Smooth muscle cell (in vitro differentiated cells): ENCODE data around the gene C1R. TPM values are rescaled to one million over a fixed set of nuclear protein-coding genes. Genes with fewer than 3 reads are reported as not detected.

Experiments
- DNase-seq: peaks from one replicate; lab custom pipeline; 2025; ENCODE audit not compliant: unreplicated experiment; lab: John Stamatoyannopoulos, UW
- H2AFZ ChIP-seq: fragments of 200-600 bp; sonication (generic); 2 replicates; pipeline ENCODE4 v1.6.0; 2016; ENCODE audit warnings: antibody characterized with exemption, low read depth, mild to moderate bottlenecking
- H3F3A ChIP-seq: fragments of 200-600 bp; sonication (generic); 2 replicates; pipeline ENCODE4 v1.6.0; 2017; ENCODE audit warnings: antibody characterized with exemption, low read depth
- H3K27ac ChIP-seq: fragments of 200-600 bp; sonication (generic); 2 replicates; pipeline ENCODE4 v1.5.1; 2016; ENCODE audit warnings: low read depth, mild to moderate bottlenecking
- H3K27me3 ChIP-seq: fragments of 200-600 bp; sonication (generic); 2 replicates; pipeline ENCODE4 v1.6.1; 2016; ENCODE audit warnings: low read depth, mild to moderate bottlenecking
- H3K36me3 ChIP-seq: fragments of 200-600 bp; sonication (generic); 2 replicates; pipeline ENCODE4 v1.5.1; 2016; ENCODE audit warnings: low read depth
- H3K4me1 ChIP-seq: fragments of 200-600 bp; sonication (generic); 2 replicates; pipeline ENCODE4 v1.5.1; 2016; ENCODE audit warnings: low read depth
- H3K4me2 ChIP-seq: fragments of 200-600 bp; sonication (generic); 2 replicates; pipeline ENCODE4 v1.6.0; 2016; ENCODE audit warnings: mild to moderate bottlenecking
- H3K4me3 ChIP-seq: fragments of 200-600 bp; sonication (generic); 2 replicates; pipeline ENCODE4 v1.5.1; 2016; ENCODE audit warnings: mild to moderate bottlenecking
- H3K79me2 ChIP-seq: fragments of 200-600 bp; sonication (generic); 2 replicates; pipeline ENCODE4 v1.6.0; 2016; ENCODE audit warnings: low read depth, mild to moderate bottlenecking
- H3K9ac ChIP-seq: fragments of 200-600 bp; sonication (generic); 2 replicates; pipeline ENCODE4 v1.6.0; 2016; ENCODE audit warnings: low read depth
- H3K9me3 ChIP-seq: fragments of 200-600 bp; sonication (generic); replicated peaks from 2 replicates; pipeline ENCODE4 v1.5.1; 2016; ENCODE audit warnings: low read depth
- H4K20me1 ChIP-seq: fragments of 200-600 bp; sonication (generic); 2 replicates; pipeline ENCODE4 v1.6.0; 2016; ENCODE audit warnings: low read depth
- CTCF ChIP-seq: fragments of 200-600 bp; sonication (generic); IDR thresholded peaks from 2 replicates; pipeline ENCODE4 v1.5.1; 2017; ENCODE audit warnings: borderline replicate concordance, mild to moderate bottlenecking, antibody characterized with exemption; ENCODE audit not compliant: insufficient read depth, poor library complexity, severe bottlenecking
- WGBS: methylation state at CpG from one replicate; pipeline ENCODE4 v1.1.7; 2016; ENCODE audit warnings: low lambda C conversion rate; 5-methylcytosine and 5-hydroxymethylcytosine counted together
- polyA plus RNA-seq: library from polyadenylated mRNA; unstranded; fragments of >200 nt; fragmentation: Nextera tagmentation; extraction: Ambion mirVana; gene quantifications from 2 replicates; pipeline ENCODE4 v1.2.1, GENCODE V29; 2016
- total RNA-seq: library from RNA; depleted of rRNA; stranded (reverse); fragments of >200 nt; gene quantifications from 2 replicates; pipeline ENCODE4 v1.2.3, GENCODE V29; 2014

The C1R gene
- total and polyA plus RNA-seq, 2 experiments from 2014 or later = 51.2 to 83.8 TPM

GRCh38 chr12:7131502-7131866, 39.2 kb upstream of the C1R start:
- no peak for TF ChIP-seq CTCF
- H3K9me3 ChIP-seq = no peaks in the 10 kb centered on the region
- peaks cover 3% of the 10 kb centered on the region for H3K27me3 ChIP-seq
- H3K4me1 ChIP-seq = peaks cover 5% of the 10 kb centered on the region
- no peaks in the 10 kb centered on the region for H3F3A ChIP-seq
- peaks cover 11% of the 10 kb centered on the region for H4K20me1 ChIP-seq
- H2AFZ ChIP-seq = no peak overlapping the region
- no peak for DNase-seq
- H3K4me3 ChIP-seq = peak overlapping the region; percentile 66
- H3K9ac ChIP-seq = no peak overlapping the region
- 35% methylated on average over 4 of the region's 7 CpGs for WGBS
- H3K27ac ChIP-seq = no peak overlapping the region
- H3K36me3 ChIP-seq = no peaks in the 10 kb centered on the region
- no peaks in the 10 kb centered on the region for H3K79me2 ChIP-seq
- H3K4me2 ChIP-seq = peak overlapping the region; percentile 97

- Histone ChIP-seq H3K9ac (peak overlapping the region; percentile 62), H3K4me3 (peak overlapping the region; percentile 66), H3K27me3 (peaks cover 3% of the 10 kb centered on the region), H2AFZ (peak overlapping the region; percentile 86), H3K36me3 (no peaks in the 10 kb centered on the region), H3K27ac (no peak overlapping the region), H3F3A (no peaks in the 10 kb centered on the region), H3K79me2 (no peaks in the 10 kb centered on the region), H3K4me1 (peaks cover 5% of the 10 kb centered on the region), H4K20me1 (peaks cover 11% of the 10 kb centered on the region), H3K4me2 (peak overlapping the region; percentile 97), H3K9me3 (no peaks in the 10 kb centered on the region)
- WGBS = 2% methylated on average over 26 of the region's 32 CpGs
- no peak for DNase-seq
- TF ChIP-seq CTCF = no peak
These were observed 38.7 kb upstream of the C1R start for GRCh38 chr12:7130701-7131501.

GRCh38 chr12:7129872-7130691, 37.8 kb upstream of the C1R start, which contains the start of gene CLSTN3:
Gene CLSTN3, plus strand, starts transcription at chr12:7130371. Its CDS starts 278 bp downstream, at chr12:7130649.
- WGBS = 0% methylated on average over 22 of the region's 40 CpGs
- Histone ChIP-seq H3K9me3 (no peaks in the 10 kb centered on the region), H4K20me1 (peaks cover 11% of the 10 kb centered on the region), H3K9ac (peak within 1 kb of the TSS; percentile 62), H3K27me3 (peaks cover 3% of the 10 kb centered on the region), H3F3A (no peaks in the 10 kb centered on the region), H3K4me2 (peak within 1 kb of the TSS; percentile 97), H3K79me2 (no peaks in the 10 kb centered on the region), H3K4me1 (peaks cover 5% of the 10 kb centered on the region), H2AFZ (peak within 1 kb of the TSS; percentile 86), H3K36me3 (no peaks in the 10 kb centered on the region), H3K4me3 (peak within 1 kb of the TSS; percentile 66), H3K27ac (no peak within 1 kb of the TSS)
- TF ChIP-seq CTCF = no peak
- peak; percentile 22 for DNase-seq
